Measurements from ENCODE around the gene PICALM.

DNA sequence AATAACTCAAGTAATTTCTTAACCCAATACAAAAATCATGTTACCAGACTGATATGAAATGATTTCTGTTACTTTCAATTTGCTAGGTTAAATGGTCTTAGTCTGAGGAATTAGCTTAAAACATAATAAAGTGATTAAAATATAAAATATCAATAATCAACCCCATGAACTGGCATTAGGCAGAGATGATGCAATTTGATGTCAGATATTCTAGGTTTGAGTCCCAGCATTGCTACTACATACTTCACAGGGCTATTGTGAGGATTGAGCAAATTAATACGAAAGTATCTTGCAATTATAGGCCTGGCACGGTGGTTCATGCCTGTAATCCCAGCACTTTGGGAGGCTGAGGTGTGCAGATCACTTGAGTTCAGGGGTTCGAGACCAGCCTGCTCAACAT is 66.5 kb downstream of the PICALM start:
- TF ChIP-seq, protein P1, sequence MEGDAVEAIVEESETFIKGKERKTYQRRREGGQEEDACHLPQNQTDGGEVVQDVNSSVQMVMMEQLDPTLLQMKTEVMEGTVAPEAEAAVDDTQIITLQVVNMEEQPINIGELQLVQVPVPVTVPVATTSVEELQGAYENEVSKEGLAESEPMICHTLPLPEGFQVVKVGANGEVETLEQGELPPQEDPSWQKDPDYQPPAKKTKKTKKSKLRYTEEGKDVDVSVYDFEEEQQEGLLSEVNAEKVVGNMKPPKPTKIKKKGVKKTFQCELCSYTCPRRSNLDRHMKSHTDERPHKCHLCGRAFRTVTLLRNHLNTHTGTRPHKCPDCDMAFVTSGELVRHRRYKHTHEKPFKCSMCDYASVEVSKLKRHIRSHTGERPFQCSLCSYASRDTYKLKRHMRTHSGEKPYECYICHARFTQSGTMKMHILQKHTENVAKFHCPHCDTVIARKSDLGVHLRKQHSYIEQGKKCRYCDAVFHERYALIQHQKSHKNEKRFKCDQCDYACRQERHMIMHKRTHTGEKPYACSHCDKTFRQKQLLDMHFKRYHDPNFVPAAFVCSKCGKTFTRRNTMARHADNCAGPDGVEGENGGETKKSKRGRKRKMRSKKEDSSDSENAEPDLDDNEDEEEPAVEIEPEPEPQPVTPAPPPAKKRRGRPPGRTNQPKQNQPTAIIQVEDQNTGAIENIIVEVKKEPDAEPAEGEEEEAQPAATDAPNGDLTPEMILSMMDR (conservative IDR thresholded peaks at IDR 0.05; ENCODE audit: low read length), result no peak
- no peak for TF ChIP-seq EZH2phosphoT487 (IDR thresholded peaks at IDR 0.05; ENCODE audit: borderline replicate concordance)

All from Loucy (cell line).